Keratinocyte (primary cell): Measurements from ENCODE around the gene KCNJ6. TPM values are rescaled to one million over a fixed set of nuclear protein-coding genes. Genes with fewer than 3 reads are reported as not detected.

ENCODE experiments used
- DNase-seq: peaks from one replicate; pipeline ENCODE4 v3.0.0-alpha.2; 2011; ENCODE audit warnings: low read depth, missing footprints, low spot score
- FAIRE-seq: peaks from 2 replicates; lab custom pipeline; 2011; peaks lifted over from hg19 to GRCh38; lab: Jason Lieb, UNC
- H2AFZ ChIP-seq: 2 replicates; pipeline ENCODE4 v1.6.0; 2012; ENCODE audit warnings: low read length, control low read depth, inconsistent platforms; ENCODE audit not compliant: control insufficient read depth
- H3K27ac ChIP-seq: 2 replicates; pipeline ENCODE4 v1.5.1; 2011; ENCODE audit warnings: low read length; ENCODE audit not compliant: control insufficient read depth, insufficient read depth
- H3K27me3 ChIP-seq: 3 replicates; pipeline ENCODE4 v1.6.0; 2011; ENCODE audit warnings: low read length; ENCODE audit not compliant: control insufficient read depth, insufficient read depth; ENCODE audit errors: extremely low read depth
- H3K36me3 ChIP-seq, 2 experiments: 2 replicates in 1 of 2; 3 replicates in 1 of 2; pipeline ENCODE4 v1.5.1; 2011; ENCODE audit warnings: low read length in 2 of 2, mild to moderate bottlenecking in 1 of 2; ENCODE audit not compliant: control insufficient read depth in 2 of 2, insufficient read depth in 2 of 2; ENCODE audit errors: extremely low read depth in 1 of 2
- H3K4me1 ChIP-seq: 3 replicates; pipeline ENCODE4 v1.5.1; 2011; ENCODE audit warnings: low read length; ENCODE audit not compliant: control insufficient read depth, insufficient read depth; ENCODE audit errors: extremely low read depth
- H3K4me2 ChIP-seq: 3 replicates; pipeline ENCODE4 v1.6.0; 2011; ENCODE audit warnings: low read depth, low read length; ENCODE audit not compliant: control insufficient read depth, insufficient read depth; ENCODE audit errors: extremely low read depth
- H3K4me3 ChIP-seq, 3 experiments: fragments of 200-600 bp in 1 of 3; sonication (generic) in 1 of 3; 2 replicates in 2 of 3; 3 replicates in 1 of 3; pipeline ENCODE4 v1.5.1; 2011 to 2016; ENCODE audit warnings: low read length in 3 of 3, mild to moderate bottlenecking in 3 of 3, control low read depth in 2 of 3, inconsistent platforms in 1 of 3, low read depth in 1 of 3, mixed read lengths in 1 of 3, mixed run types in 1 of 3, moderate library complexity in 1 of 3; ENCODE audit not compliant: control insufficient read depth in 2 of 3, insufficient read depth in 2 of 3; ENCODE audit errors: extremely low read depth in 1 of 3
- H3K79me2 ChIP-seq: 2 replicates; pipeline ENCODE4 v1.6.0; 2012; ENCODE audit warnings: low read length; ENCODE audit not compliant: control insufficient read depth, insufficient read depth
- H3K9ac ChIP-seq: 3 replicates; pipeline ENCODE4 v1.6.0; 2011; ENCODE audit warnings: low read length; ENCODE audit not compliant: control insufficient read depth, insufficient read depth; ENCODE audit errors: extremely low read depth
- H3K9me1 ChIP-seq: 3 replicates; pipeline ENCODE4 v1.6.0; 2011; ENCODE audit warnings: low read length; ENCODE audit not compliant: control insufficient read depth, insufficient read depth; ENCODE audit errors: extremely low read depth
- H3K9me3 ChIP-seq: 2 replicates; pipeline ENCODE4 v1.5.1; 2012; ENCODE audit warnings: low read depth, low read length; ENCODE audit not compliant: control insufficient read depth
- H4K20me1 ChIP-seq: 3 replicates; pipeline ENCODE4 v1.6.0; 2011; ENCODE audit warnings: low read length; ENCODE audit not compliant: control insufficient read depth, insufficient read depth; ENCODE audit errors: extremely low read depth
- CTCF ChIP-seq, 3 experiments: IDR thresholded peaks in 1 of 3; conservative IDR thresholded peaks in 1 of 3; optimal IDR thresholded peaks in 1 of 3; 2 replicates in 2 of 3; 3 replicates in 1 of 3; pipeline versions ENCODE3 to v1.5.1; 2011; ENCODE audit warnings: low read length in 3 of 3, mild to moderate bottlenecking in 3 of 3, moderate library complexity in 2 of 3, control low read depth in 1 of 3, inconsistent platforms in 1 of 3; ENCODE audit not compliant: insufficient read depth in 2 of 3; ENCODE audit errors: extremely low read depth in 1 of 3
- EZH2 ChIP-seq: IDR thresholded peaks from one replicate; pipeline ENCODE4 v1.6.1; 2012; ENCODE audit warnings: inconsistent platforms, mild to moderate bottlenecking, low read length, moderate library complexity
- dilution Hi-C: fragments of 300-500 bp; cut with MboI; formaldehyde crosslinking; loops from one replicate; pipeline ENCODE4 v1.7.0; 2020; ENCODE audit warnings: low sequenced_read_pairs; ENCODE audit not compliant: extremely low pct_ligation_motif_present
- polyA plus RNA-seq, 5 experiments: library from polyadenylated mRNA; depleted of rRNA in 3 of 5; stranded (reverse) in 3 of 5; stranded (forward) in 1 of 5; unstranded in 1 of 5; fragments of >200 nt; gene quantifications; 1 replicate in 1 of 5; 2 replicates in 3 of 5; 3 replicates in 1 of 5; pipeline versions ENCODE4 v1.2.1 to v1.2.3, GENCODE V29; 2011 to 2012; ENCODE audit warnings: missing spikeins in 2 of 5, low read depth in 1 of 5, low replicate concordance in 1 of 5

The KCNJ6 gene
- polyA plus RNA-seq, 1 donor (not counting 4 experiments of a cell fraction or from before 2014, with no cell fraction given): not detected

- Histone ChIP-seq H3K9me1 (no peaks in the 10 kb centered on the region), H3K9me3 (no peaks in the 10 kb centered on the region), H3K36me3 (no peaks in the 10 kb centered on the region), H2AFZ (no peak overlapping the region), H3K27me3 (no peaks in the 10 kb centered on the region), H3K4me1 (peaks cover 7% of the 10 kb centered on the region), H3K79me2 (no peaks in the 10 kb centered on the region), H3K9ac (no peak overlapping the region), H3K4me3 (no peak overlapping the region), H3K4me2 (no peak overlapping the region), H4K20me1 (no peaks in the 10 kb centered on the region), H3K27ac (no peak overlapping the region)
- DNase-seq (no peak), FAIRE-seq (no peak)
- dilution Hi-C loops: no loop called here
- TF ChIP-seq EZH2 (no peak), CTCF (optimal IDR thresholded peaks at IDR 0.05 in 1 of 3, IDR thresholded peaks at IDR 0.05 in 1 of 3, conservative IDR thresholded peaks at IDR 0.05 in 1 of 3; ENCODE audit: extremely low read depth in 1 of 3, insufficient read depth in 2 of 3, low read length in 3 of 3) (no peak)
These were observed 300.3 kb downstream of the KCNJ6 start for GRCh38 chr21:37615962-37616361.

GRCh38 chr21:37614351-37614875, 301.8 kb downstream of the KCNJ6 start:
- Histone ChIP-seq H3K4me3 (no peak overlapping the region), H3K4me1 (peaks cover 3% of the 10 kb centered on the region), H3K9ac (no peak overlapping the region), H3K36me3 (no peaks in the 10 kb centered on the region), H3K9me3 (no peaks in the 10 kb centered on the region), H3K27ac (no peak overlapping the region), H3K4me2 (no peak overlapping the region), H4K20me1 (no peaks in the 10 kb centered on the region), H3K79me2 (no peaks in the 10 kb centered on the region), H3K9me1 (no peaks in the 10 kb centered on the region), H3K27me3 (no peaks in the 10 kb centered on the region), H2AFZ (no peak overlapping the region)
- DNase-seq: no peak
- no peak for FAIRE-seq
- TF ChIP-seq EZH2 (no peak), CTCF (optimal IDR thresholded peaks at IDR 0.05 in 1 of 3, IDR thresholded peaks at IDR 0.05 in 1 of 3, conservative IDR thresholded peaks at IDR 0.05 in 1 of 3; ENCODE audit: extremely low read depth in 1 of 3, insufficient read depth in 2 of 3, low read length in 3 of 3) (no peak)
- dilution Hi-C loops: no loop called here
